K562 (cell line): Measurements from ENCODE around the gene CCDC195. TPM values are rescaled to one million over a fixed set of nuclear protein-coding genes. Genes with fewer than 3 reads are reported as not detected.

ENCODE experiments used
- ATAC-seq: fragments of 200-7000 bp; cut with Tn5 transposase; 3 replicates; pipeline ENCODE4 v1.9.1; 2020; ENCODE audit warnings: moderate library complexity
- BruUV-seq: library from RNA; stranded (reverse); fragments of 400-500 nt; replicated peaks from 2 replicates; lab custom pipeline; 2021; lab: Mats Ljungman, UMichigan
- CTCF ChIA-PET: fragments of 300-600 bp; formaldehyde crosslinking; extraction: SDS; loops from one replicate; lab custom pipeline; 2021; ENCODE audit warnings: low intra/inter-chr PET ratio; lab: Yijun Ruan, JAX
- POLR2A ChIA-PET: fragments of 300-600, 350-650 bp; sonication (Branson Sonifier 250); formaldehyde crosslinking; extraction: SDS; loops from one replicate; lab custom pipeline; 2021; ENCODE audit warnings: antibody characterized with exemption, inconsistent platforms; lab: Yijun Ruan, JAX
- DNase-seq, 4 experiments: peaks; one replicate each; pipeline versions ENCODE4 v3.0.0 to v3.0.0-alpha.2; 2011 to 2018; ENCODE audit warnings: low spot score in 3 of 4, mixed read lengths in 3 of 4; ENCODE audit errors: extremely low read depth in 1 of 4
- FAIRE-seq: peaks from 2 replicates; lab custom pipeline; 2011; peaks lifted over from hg19 to GRCh38; lab: Jason Lieb, UNC
- H2AFZ ChIP-seq: 2 replicates; pipeline ENCODE4 v1.6.0; 2011; ENCODE audit warnings: low read depth, low read length, control low read depth, inconsistent platforms
- H3K27ac ChIP-seq: fragments of 200-600 bp; 3 replicates; pipeline ENCODE4 v1.8.0; 2011; ENCODE audit warnings: low read depth, mild to moderate bottlenecking, control low read depth, inconsistent platforms, low read length, moderate library complexity, mixed read lengths; ENCODE audit errors: extremely low read depth
- H3K27me3 ChIP-seq, 2 experiments: fragments of 300-600 bp in 1 of 2; 2 replicates in 1 of 2; 3 replicates in 1 of 2; pipeline versions ENCODE4 v1.6.0 to v1.8.0; 2011; ENCODE audit warnings: inconsistent platforms in 2 of 2, low read length in 2 of 2, mild to moderate bottlenecking in 1 of 2, mixed read lengths in 1 of 2, moderate library complexity in 1 of 2; ENCODE audit not compliant: control insufficient read depth in 2 of 2, insufficient read depth in 2 of 2
- H3K36me3 ChIP-seq: fragments of 300-600 bp; 3 replicates; pipeline ENCODE4 v1.8.0; 2011; ENCODE audit warnings: mild to moderate bottlenecking, low read length, inconsistent platforms; ENCODE audit not compliant: control insufficient read depth, insufficient read depth
- H3K4me1 ChIP-seq, 2 experiments: fragments of 200-600 bp in 1 of 2; replicated peaks in 1 of 2; 2 replicates in 1 of 2; 3 replicates in 1 of 2; pipeline versions ENCODE4 v1.5.1 to v1.8.0; 2011; ENCODE audit warnings: inconsistent platforms in 2 of 2, low read length in 2 of 2, mild to moderate bottlenecking in 1 of 2, mixed read lengths in 1 of 2, moderate library complexity in 1 of 2; ENCODE audit not compliant: control insufficient read depth in 2 of 2, insufficient read depth in 2 of 2
- H3K4me2 ChIP-seq: 2 replicates; pipeline ENCODE4 v1.6.1; 2011; ENCODE audit warnings: low read length, control low read depth, inconsistent platforms, mixed read lengths; ENCODE audit not compliant: insufficient read depth
- H3K4me3 ChIP-seq: fragments of 200-600 bp; sonication (generic), shearing (Covaris generic); 2 replicates; pipeline ENCODE4 v1.5.1; 2016; ENCODE audit warnings: control low read depth, inconsistent platforms
- H3K79me2 ChIP-seq: fragments of 200-600 bp; 3 replicates; pipeline ENCODE4 v1.8.0; 2011; ENCODE audit warnings: low read length, inconsistent platforms; ENCODE audit not compliant: control insufficient read depth, insufficient read depth
- H3K9ac ChIP-seq, 2 experiments: 2 replicates each; pipeline versions ENCODE4 v1.6.0 to v1.6.1; 2011; ENCODE audit warnings: low read depth in 2 of 2, low read length in 2 of 2, control low read depth in 1 of 2, inconsistent platforms in 1 of 2, mild to moderate bottlenecking in 1 of 2, mixed read lengths in 1 of 2; ENCODE audit not compliant: insufficient read depth in 1 of 2
- H3K9me1 ChIP-seq: one replicate; pipeline ENCODE4 v1.6.0; 2011; ENCODE audit warnings: inconsistent platforms, mild to moderate bottlenecking, low read length, moderate library complexity; ENCODE audit not compliant: control insufficient read depth, insufficient read depth
- H3K9me3 ChIP-seq: replicated peaks from 2 replicates; pipeline ENCODE4 v1.5.1; 2011; ENCODE audit warnings: low read depth, low read length, inconsistent platforms; ENCODE audit not compliant: control insufficient read depth, insufficient read depth
- H4K20me1 ChIP-seq: replicated peaks from 2 replicates; pipeline ENCODE4 v1.6.1; 2011; ENCODE audit warnings: low read length, inconsistent platforms, mixed read lengths; ENCODE audit not compliant: control insufficient read depth, insufficient read depth
- C11orf30 ChIP-seq: fragments of 450-650 bp; IDR thresholded peaks from 2 replicates; pipeline ENCODE4 v1.6.1; 2016; ENCODE audit warnings: low read depth, mild to moderate bottlenecking
- HLTF ChIP-seq: fragments of 450-650 bp; IDR thresholded peaks from 2 replicates; pipeline ENCODE4 v1.6.1; 2016
- HMGXB4 ChIP-seq: sonication (generic); formaldehyde crosslinking; IDR thresholded peaks from 2 replicates; pipeline ENCODE4 v1.8.1; 2023; ENCODE audit warnings: mild to moderate bottlenecking, missing genetic modification reagents
- KLF10 ChIP-seq: fragments of 250-450 bp; sonication (Bioruptor Pico); IDR thresholded peaks from 2 replicates; pipeline ENCODE4 v1.6.1; 2021; ENCODE audit warnings: matching md5 sums
- MYBL2 ChIP-seq, 2 experiments: fragments of 450-650 bp in 1 of 2; sonication (generic) in 1 of 2; formaldehyde crosslinking in 1 of 2; IDR thresholded peaks; 2 replicates each; pipeline versions ENCODE4 v1.6.1 to v1.8.1; 2017 to 2022; ENCODE audit warnings: borderline replicate concordance in 1 of 2, inconsistent platforms in 1 of 2, low read depth in 1 of 2, mild to moderate bottlenecking in 1 of 2, missing genetic modification reagents in 1 of 2, moderate library complexity in 1 of 2
- POLR2H ChIP-seq: IDR thresholded peaks from 2 replicates; pipeline ENCODE4 v1.6.1; 2016; ENCODE audit warnings: missing genetic modification characterization, low read depth, mild to moderate bottlenecking, control low read depth, missing compliant biosample characterization, moderate library complexity
- TEAD2 ChIP-seq: fragments of 450-650 bp; IDR thresholded peaks from 2 replicates; pipeline ENCODE4 v1.6.1; 2016; ENCODE audit warnings: missing genetic modification characterization, control low read depth, missing compliant biosample characterization
- ZMIZ1 ChIP-seq, 2 experiments: fragments of 150-350 bp in 1 of 2; IDR thresholded peaks; 2 replicates each; pipeline ENCODE4 v1.6.1; 2012 to 2016; ENCODE audit warnings: low read depth in 2 of 2, low read length in 2 of 2, mild to moderate bottlenecking in 1 of 2, moderate library complexity in 1 of 2
- ZNF263 ChIP-seq: sonication (generic); formaldehyde crosslinking; IDR thresholded peaks from 2 replicates; pipeline ENCODE4 v1.8.0; 2022; ENCODE audit warnings: mild to moderate bottlenecking, missing genetic modification reagents, borderline replicate concordance
- WGBS: fragments of 100-300 bp; shearing (Covaris generic); methylation state at CpG from one replicate; pipeline ENCODE4 v1.1.6; 2016; ENCODE audit warnings: low coverage, mixed read lengths; ENCODE audit not compliant: insufficient coverage; ENCODE audit errors: missing lambda C conversion rate; 5-methylcytosine and 5-hydroxymethylcytosine counted together
- in situ Hi-C: fragments of 300-500 bp; cut with MboI; formaldehyde crosslinking; loops from 4 replicates; pipeline ENCODE4 v1.15.0; 2018; ENCODE audit warnings: inconsistent platforms, mixed read lengths
- intact Hi-C: fragments of 100-400 bp; cut with micrococcal nuclease; formaldehyde crosslinking; loops from 2 replicates; pipeline ENCODE4 v1.14.2; 2022
- polyA plus RNA-seq, 8 experiments: library from polyadenylated mRNA; depleted of rRNA in 4 of 8; stranded (reverse) in 5 of 8; unstranded in 3 of 8; fragments of >200 nt; fragmentation: Nextera tagmentation in 2 of 8; fragmentation: Illumina TruSeq in 1 of 8; extraction: Ambion mirVana in 2 of 8; extraction: Trizol in 1 of 8; gene quantifications; 2 replicates each; pipeline versions ENCODE4 v1.2.1 to v1.2.3, GENCODE V29; 2011 to 2014; ENCODE audit warnings: inconsistent platforms in 1 of 8, missing spikeins in 1 of 8
- total RNA-seq, 7 experiments: library from RNA; depleted of rRNA in 6 of 7; stranded (reverse); fragments of >200 nt in 6 of 7; fragmentation: Illumina TruSeq in 2 of 7; extraction: Trizol in 2 of 7; gene quantifications; 2 replicates each; pipeline versions ENCODE4 v1.2.1 to v1.2.3, GENCODE V29; 2011 to 2021; ENCODE audit warnings: low replicate concordance in 1 of 7

Gene CCDC195
- total and polyA plus RNA-seq, 9 of the 15 experiments (the other 6 are each of a cell fraction or from before 2014, with no cell fraction given), result not detected

- Histone ChIP-seq H3K4me1 (no peaks in the 10 kb centered on the region), H3K27me3 (no peaks in the 10 kb centered on the region), H3K79me2 (no peaks in the 10 kb centered on the region), H3K9ac (no peak overlapping the region), H3K36me3 (no peaks in the 10 kb centered on the region), H3K27ac (no peak overlapping the region), H3K4me3 (no peak overlapping the region), H3K9me3 (no peaks in the 10 kb centered on the region), H3K9me1 (no peaks in the 10 kb centered on the region), H4K20me1 (no peaks in the 10 kb centered on the region), H3K4me2 (no peak overlapping the region), H2AFZ (no peak overlapping the region)
- intact Hi-C loops (no loop called here), in situ Hi-C loops (no loop called here)
- BruUV-seq, result no TSS peak
- ChIA-PET CTCF (no interaction called here), POLR2A (no interaction called here)
- no peak for ATAC-seq
- WGBS, result 0% methylated on average over 3 of the region's 3 CpGs
- FAIRE-seq, result no peak
- TF ChIP-seq HLTF, result no peak
- no peak for TF ChIP-seq POLR2H (tag)
- no peak for DNase-seq
Measured at GRCh38 chr2:224711381-224711780, 4.8 kb downstream of the CCDC195 start.

DNA sequence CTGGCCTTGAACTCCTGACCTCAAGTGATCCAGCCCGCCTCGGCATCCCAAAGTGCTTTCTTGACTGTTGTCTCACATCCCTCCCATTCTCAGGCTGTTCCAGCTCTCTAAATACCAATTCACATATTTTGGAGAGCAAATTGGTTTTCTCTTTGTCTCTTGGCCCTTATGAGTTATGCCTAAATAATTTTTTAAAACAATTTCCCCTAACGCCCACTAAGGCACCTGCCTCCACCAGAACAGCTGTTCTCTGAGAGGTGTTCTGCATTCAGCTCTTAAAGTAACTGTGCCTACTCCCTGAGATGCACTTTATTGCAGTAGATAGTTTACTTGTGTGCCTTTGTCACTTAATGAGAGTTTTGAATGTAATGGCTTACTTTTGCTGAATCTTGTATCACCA is 6.9 kb downstream of the CCDC195 start:
- no peak for DNase-seq
- TF ChIP-seq C11orf30, result no peak
- no peak for TF ChIP-seq KLF10 (CRISPR knock-in tag)
- TF ChIP-seq ZNF263, result no peak
- no peak for TF ChIP-seq HMGXB4 (CRISPR knock-in tag)
- no peak for TF ChIP-seq ZMIZ1 (IDR thresholded peaks at IDR 0.05; ENCODE audit: low read depth in 2 of 2, low read length in 2 of 2)
- no peak for TF ChIP-seq MYBL2 (IDR thresholded peaks at IDR 0.05; ENCODE audit: low read depth)
- TF ChIP-seq MYBL2 (CRISPR knock-in tag; IDR thresholded peaks at IDR 0.05; ENCODE audit: borderline replicate concordance), result no peak
- TF ChIP-seq TEAD2 (tag), result no peak
- in situ Hi-C loops, result no loop called here
- Histone ChIP-seq H2AFZ (no peak overlapping the region), H3K4me1 (no peaks in the 10 kb centered on the region), H3K36me3 (no peaks in the 10 kb centered on the region), H3K79me2 (no peaks in the 10 kb centered on the region), H3K9ac (no peak overlapping the region), H3K4me2 (no peak overlapping the region), H3K9me1 (no peaks in the 10 kb centered on the region), H3K9me3 (no peaks in the 10 kb centered on the region), H4K20me1 (no peaks in the 10 kb centered on the region), H3K4me3 (no peak overlapping the region), H3K27ac (no peak overlapping the region), H3K27me3 (no peaks in the 10 kb centered on the region)
- no TSS peak for BruUV-seq
- WGBS, result 0% methylated on average over 3 of the region's 3 CpGs
- no peak for ATAC-seq
- no peak for FAIRE-seq
- CTCF ChIA-PET, result no interaction called here
- intact Hi-C loops, result no loop called here
- POLR2A ChIA-PET, result no interaction called here
